OCI-LY3 (cell line): ENCODE data around the gene RMI2.

Experiments used
- EZH2phosphoT487 ChIP-seq: fragments of 200-600 bp; shearing (Covaris generic); IDR thresholded peaks from 2 replicates; pipeline ENCODE4 v1.6.1; 2018; ENCODE audit warnings: antibody characterized with exemption, mixed run types, low read depth
- TF ChIP-seq, protein P1 (sequence below): fragments of 200-600, 300-600 bp; sonication (generic); IDR thresholded peaks from 2 replicates; pipeline ENCODE4 v1.5.1; 2014; ENCODE audit warnings: antibody characterized with exemption, low read length, low read depth

DNA sequence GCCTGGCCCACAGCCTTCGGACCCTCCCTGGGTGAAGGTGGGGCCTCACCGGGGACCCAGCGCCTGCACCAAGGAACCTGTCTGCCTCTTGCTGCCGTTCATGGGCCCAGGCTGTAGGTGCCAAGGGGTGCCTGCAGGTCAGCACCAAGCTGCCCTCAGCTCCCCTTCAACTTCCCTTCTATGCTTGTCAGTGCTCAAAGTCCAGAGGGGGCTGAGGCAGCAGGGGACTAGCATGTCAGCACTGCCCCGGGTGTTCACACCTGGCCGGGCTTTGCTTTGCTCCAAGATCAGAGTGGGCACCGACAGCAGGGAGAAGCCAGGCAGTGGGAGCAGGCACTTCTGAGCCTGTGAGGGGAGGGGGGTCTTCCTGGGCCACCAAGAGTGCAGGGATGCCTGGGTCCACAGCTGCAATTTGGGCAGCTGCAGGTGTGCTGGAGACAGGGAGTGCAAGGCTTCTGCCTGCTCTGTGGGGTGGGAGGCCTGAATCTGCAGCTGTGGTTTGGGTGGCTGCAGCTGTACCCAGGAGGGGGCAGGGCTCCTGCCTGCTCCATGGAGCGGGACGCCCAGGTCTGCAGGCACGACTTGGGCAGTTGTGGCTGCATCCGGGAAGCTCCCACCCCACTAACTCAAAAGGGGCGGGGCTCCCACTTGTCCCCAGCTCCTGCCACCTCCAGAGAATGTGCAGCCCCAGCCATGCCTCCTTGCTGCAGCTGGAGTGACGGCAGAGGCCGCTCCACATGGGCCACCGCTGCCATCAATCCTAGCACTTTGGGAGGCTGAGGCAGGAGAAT lies 36.6 kb upstream of the RMI2 start:
- no peak for TF ChIP-seq EZH2phosphoT487
- TF ChIP-seq, protein P1, sequence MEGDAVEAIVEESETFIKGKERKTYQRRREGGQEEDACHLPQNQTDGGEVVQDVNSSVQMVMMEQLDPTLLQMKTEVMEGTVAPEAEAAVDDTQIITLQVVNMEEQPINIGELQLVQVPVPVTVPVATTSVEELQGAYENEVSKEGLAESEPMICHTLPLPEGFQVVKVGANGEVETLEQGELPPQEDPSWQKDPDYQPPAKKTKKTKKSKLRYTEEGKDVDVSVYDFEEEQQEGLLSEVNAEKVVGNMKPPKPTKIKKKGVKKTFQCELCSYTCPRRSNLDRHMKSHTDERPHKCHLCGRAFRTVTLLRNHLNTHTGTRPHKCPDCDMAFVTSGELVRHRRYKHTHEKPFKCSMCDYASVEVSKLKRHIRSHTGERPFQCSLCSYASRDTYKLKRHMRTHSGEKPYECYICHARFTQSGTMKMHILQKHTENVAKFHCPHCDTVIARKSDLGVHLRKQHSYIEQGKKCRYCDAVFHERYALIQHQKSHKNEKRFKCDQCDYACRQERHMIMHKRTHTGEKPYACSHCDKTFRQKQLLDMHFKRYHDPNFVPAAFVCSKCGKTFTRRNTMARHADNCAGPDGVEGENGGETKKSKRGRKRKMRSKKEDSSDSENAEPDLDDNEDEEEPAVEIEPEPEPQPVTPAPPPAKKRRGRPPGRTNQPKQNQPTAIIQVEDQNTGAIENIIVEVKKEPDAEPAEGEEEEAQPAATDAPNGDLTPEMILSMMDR = no peak
